Endothelial cell of umbilical vein (primary cell): ENCODE measurements around the gene CUX1. TPM values are rescaled to one million over a fixed set of nuclear protein-coding genes. Genes with fewer than 3 reads are reported as not detected.

Experiments used
- BruUV-seq: library from RNA; stranded (reverse); fragments of 400-500 nt; replicated peaks from 2 replicates; lab custom pipeline; 2021; lab: Mats Ljungman, UMichigan
- CTCF ChIA-PET: fragments of 300-600, 350-600 bp; sonication (Branson Sonifier 250); formaldehyde crosslinking; loops from one replicate; lab custom pipeline; 2021; ENCODE audit warnings: antibody characterized with exemption, inconsistent platforms; lab: Charles Lee
- POLR2A ChIA-PET: fragments of 300-600, 350-600 bp; sonication (Branson Sonifier 250); formaldehyde crosslinking; loops from one replicate; lab custom pipeline; 2021; ENCODE audit warnings: antibody characterized with exemption, inconsistent platforms; lab: Charles Lee
- DNase-seq: peaks from one replicate; pipeline ENCODE4 v3.0.0-alpha.2; 2011; ENCODE audit warnings: low read depth, low spot score
- FAIRE-seq: peaks from 2 replicates; lab custom pipeline; 2011; peaks lifted over from hg19 to GRCh38; lab: Jason Lieb, UNC
- H2AFZ ChIP-seq: 2 replicates; pipeline ENCODE4 v1.6.0; 2012; ENCODE audit warnings: low read depth, low read length, control low read depth, inconsistent platforms
- H3K27ac ChIP-seq: 2 replicates; pipeline ENCODE4 v1.5.1; 2011; ENCODE audit warnings: low read depth, mild to moderate bottlenecking, control low read depth, low read length, moderate library complexity; ENCODE audit not compliant: insufficient read depth
- H3K27me3 ChIP-seq, 2 experiments: 2 replicates each; pipeline versions ENCODE4 v1.6.0 to v1.6.1; 2011; ENCODE audit warnings: low read length in 2 of 2, mixed read lengths in 1 of 2; ENCODE audit not compliant: control insufficient read depth in 2 of 2, insufficient read depth in 2 of 2
- H3K36me3 ChIP-seq, 2 experiments: 2 replicates in 1 of 2; 3 replicates in 1 of 2; pipeline ENCODE4 v1.5.1; 2011; ENCODE audit warnings: low read length in 2 of 2, mild to moderate bottlenecking in 1 of 2, moderate library complexity in 1 of 2; ENCODE audit not compliant: control insufficient read depth in 2 of 2, insufficient read depth in 2 of 2; ENCODE audit errors: extremely low read depth in 1 of 2
- H3K4me1 ChIP-seq: 3 replicates; pipeline ENCODE4 v1.5.1; 2011; ENCODE audit warnings: mild to moderate bottlenecking, low read length; ENCODE audit not compliant: control insufficient read depth, insufficient read depth; ENCODE audit errors: extremely low read depth
- H3K4me2 ChIP-seq: 2 replicates; pipeline ENCODE4 v1.6.1; 2011; ENCODE audit warnings: low read length, control low read depth, mixed read lengths; ENCODE audit not compliant: insufficient read depth
- H3K4me3 ChIP-seq, 3 experiments: fragments of 200-600 bp in 1 of 3; sonication (generic), shearing (Covaris generic) in 1 of 3; replicated peaks in 1 of 3; 2 replicates each; pipeline ENCODE4 v1.5.1; 2011 to 2016; ENCODE audit warnings: control low read depth in 3 of 3, low read length in 3 of 3, mild to moderate bottlenecking in 2 of 3, inconsistent platforms in 1 of 3, low read depth in 1 of 3, moderate library complexity in 1 of 3; ENCODE audit not compliant: insufficient read depth in 1 of 3
- H3K79me2 ChIP-seq: 2 replicates; pipeline ENCODE4 v1.6.0; 2012; ENCODE audit warnings: low read length, inconsistent platforms; ENCODE audit not compliant: control insufficient read depth, insufficient read depth
- H3K9ac ChIP-seq: replicated peaks from 2 replicates; pipeline ENCODE3; 2011; ENCODE audit warnings: low read length, control low read depth; ENCODE audit not compliant: insufficient read depth; ENCODE audit errors: extremely low read depth
- H3K9me1 ChIP-seq: replicated peaks from 3 replicates; pipeline ENCODE4 v1.6.0; 2011; ENCODE audit warnings: mild to moderate bottlenecking, low read length; ENCODE audit not compliant: control insufficient read depth, insufficient read depth; ENCODE audit errors: extremely low read depth
- H3K9me3 ChIP-seq: replicated peaks from 2 replicates; pipeline ENCODE4 v1.5.1; 2012; ENCODE audit warnings: low read length, inconsistent platforms; ENCODE audit not compliant: control insufficient read depth, insufficient read depth
- H4K20me1 ChIP-seq: replicated peaks from 2 replicates; pipeline ENCODE3; 2011; ENCODE audit warnings: mild to moderate bottlenecking, low read length; ENCODE audit not compliant: control insufficient read depth, insufficient read depth; ENCODE audit errors: extremely low read depth
- FOS ChIP-seq: IDR thresholded peaks from 2 replicates; pipeline ENCODE4 v1.6.1; 2011; ENCODE audit warnings: mild to moderate bottlenecking, low read length, moderate library complexity, borderline replicate concordance; ENCODE audit not compliant: insufficient read depth
- GATA2 ChIP-seq: IDR thresholded peaks from 2 replicates; pipeline ENCODE4 v1.7.0; 2011; ENCODE audit warnings: low read depth, mild to moderate bottlenecking, moderate library complexity, mixed read lengths, low read length; ENCODE audit not compliant: insufficient read length, insufficient read depth
- MYC ChIP-seq: IDR thresholded peaks from one replicate; pipeline ENCODE4 v1.6.1; 2011; ENCODE audit warnings: mild to moderate bottlenecking, low read depth, low read length
- POLR2A ChIP-seq: IDR thresholded peaks from 2 replicates; pipeline ENCODE4 v1.6.1; 2012; ENCODE audit warnings: low read depth, mild to moderate bottlenecking, control low read depth, low read length
- dilution Hi-C: fragments of 300-500 bp; cut with MboI; formaldehyde crosslinking; loops from one replicate; pipeline ENCODE4 v1.15.0; 2019; ENCODE audit warnings: low sequenced_read_pairs; ENCODE audit not compliant: extremely low pct_ligation_motif_present
- intact Hi-C: fragments of 100-400 bp; cut with micrococcal nuclease; formaldehyde crosslinking; loops from one replicate; pipeline ENCODE4 v1.10.0; 2022
- polyA plus RNA-seq, 4 experiments: library from polyadenylated mRNA; depleted of rRNA in 3 of 4; stranded (reverse) in 3 of 4; unstranded in 1 of 4; fragments of >200 nt; gene quantifications; 2 replicates each; pipeline versions ENCODE4 v1.2.1 to v1.2.3, GENCODE V29; 2011 to 2012; ENCODE audit warnings: missing spikeins in 1 of 4
- total RNA-seq: library from RNA; stranded (reverse); gene quantifications from 2 replicates; pipeline ENCODE4 v1.2.3, GENCODE V29; 2021
- TF ChIP-seq, protein P1 (sequence below), 2 donors: IDR thresholded peaks; 1 replicate in 1 of 2; 2 replicates in 1 of 2; pipeline ENCODE4 v1.5.1; 2011; ENCODE audit warnings: low read length in 2 of 2, mild to moderate bottlenecking in 2 of 2, moderate library complexity in 2 of 2, control low read depth in 1 of 2, inconsistent platforms in 1 of 2, low read depth in 1 of 2; ENCODE audit not compliant: insufficient read depth in 1 of 2; ENCODE audit errors: extremely low read depth in 1 of 2

Gene CUX1
- total and polyA plus RNA-seq, 2 donors (not counting 3 experiments of a cell fraction or from before 2014, with no cell fraction given), result 13.8 to 49.8 TPM

DNA sequence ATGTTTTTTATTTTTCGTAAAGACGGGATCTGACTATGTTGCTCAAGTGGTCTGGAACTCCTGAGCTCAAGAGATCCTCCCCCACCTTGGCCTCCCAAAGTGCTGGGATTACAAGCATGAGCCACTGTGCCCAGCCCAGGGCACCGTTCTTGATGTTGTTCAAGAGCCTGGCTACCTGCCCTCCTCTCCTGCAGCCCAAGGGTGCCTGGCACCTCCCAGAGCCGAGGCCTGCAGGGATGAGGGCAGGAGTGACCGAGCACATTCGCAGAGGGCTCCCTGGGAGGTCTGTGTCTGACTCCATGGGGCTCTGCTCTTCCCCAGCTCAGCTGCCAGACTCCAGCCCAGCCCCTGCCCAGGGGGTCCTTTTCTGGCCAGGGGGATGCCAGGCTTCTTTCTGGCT, 484.6 kb downstream of the CUX1 start:
- H3K79me2 ChIP-seq, result no peaks in the 10 kb centered on the region
- ChIA-PET CTCF (interaction anchor here (1.3 to 2.3 kb wide), 5 partner anchors 8 to 90 kb away, joined by 3 to 12 read pairs (median 10); no protein-coding TSS in a partner anchor), POLR2A (no interaction called here)
- DNase-seq, result no peak
- dilution Hi-C loops (no loop called here), intact Hi-C loops (no loop called here)
- no peaks in the 10 kb centered on the region for H3K9me1 ChIP-seq
- H4K20me1 ChIP-seq, result no peaks in the 10 kb centered on the region
- H3K9ac ChIP-seq, result no peak overlapping the region
- H3K4me2 ChIP-seq, result no peak overlapping the region
- no peaks in the 10 kb centered on the region for H3K9me3 ChIP-seq
- no peaks in the 10 kb centered on the region for H3K4me1 ChIP-seq
- H3K27ac ChIP-seq, result no peak overlapping the region
- TF ChIP-seq FOS (no peak), GATA2 (no peak), MYC (no peak), POLR2A (no peak)
- TF ChIP-seq, protein P1, sequence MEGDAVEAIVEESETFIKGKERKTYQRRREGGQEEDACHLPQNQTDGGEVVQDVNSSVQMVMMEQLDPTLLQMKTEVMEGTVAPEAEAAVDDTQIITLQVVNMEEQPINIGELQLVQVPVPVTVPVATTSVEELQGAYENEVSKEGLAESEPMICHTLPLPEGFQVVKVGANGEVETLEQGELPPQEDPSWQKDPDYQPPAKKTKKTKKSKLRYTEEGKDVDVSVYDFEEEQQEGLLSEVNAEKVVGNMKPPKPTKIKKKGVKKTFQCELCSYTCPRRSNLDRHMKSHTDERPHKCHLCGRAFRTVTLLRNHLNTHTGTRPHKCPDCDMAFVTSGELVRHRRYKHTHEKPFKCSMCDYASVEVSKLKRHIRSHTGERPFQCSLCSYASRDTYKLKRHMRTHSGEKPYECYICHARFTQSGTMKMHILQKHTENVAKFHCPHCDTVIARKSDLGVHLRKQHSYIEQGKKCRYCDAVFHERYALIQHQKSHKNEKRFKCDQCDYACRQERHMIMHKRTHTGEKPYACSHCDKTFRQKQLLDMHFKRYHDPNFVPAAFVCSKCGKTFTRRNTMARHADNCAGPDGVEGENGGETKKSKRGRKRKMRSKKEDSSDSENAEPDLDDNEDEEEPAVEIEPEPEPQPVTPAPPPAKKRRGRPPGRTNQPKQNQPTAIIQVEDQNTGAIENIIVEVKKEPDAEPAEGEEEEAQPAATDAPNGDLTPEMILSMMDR (IDR thresholded peaks at IDR 0.05; ENCODE audit: extremely low read depth in 1 of 2, insufficient read depth in 1 of 2, low read depth in 1 of 2, low read length in 2 of 2), result no peak
- no peak overlapping the region for H2AFZ ChIP-seq
- peaks cover 8 to 11% of the 10 kb centered on the region in 2 experiments for H3K27me3 ChIP-seq
- H3K4me3 ChIP-seq, result no peak overlapping the region
- FAIRE-seq, result no peak
- no peaks in the 10 kb centered on the region for H3K36me3 ChIP-seq
- BruUV-seq, result no TSS peak
